Raji (cell line): ENCODE measurements around the gene AJM1.

Source experiments
- POLR2A ChIP-seq: IDR thresholded peaks from 2 replicates; pipeline ENCODE4 v1.6.1; 2011; ENCODE audit warnings: low read depth, low read length, control low read depth; ENCODE audit not compliant: insufficient read depth

AJM1 gene

GRCh38 chr9:136825295-136826187 is 16.7 kb upstream of the AJM1 start:
- no peak for TF ChIP-seq POLR2A

GRCh38 chr9:136826188-136826541 is 16.1 kb upstream of the AJM1 start:
- TF ChIP-seq POLR2A = no peak

- TF ChIP-seq POLR2A = no peak
Observed at GRCh38 chr9:136826703-136827582, 15.3 kb upstream of the AJM1 start.

- no peak for TF ChIP-seq POLR2A
Observed at GRCh38 chr9:136827794-136828473, 14.3 kb upstream of the AJM1 start.

- no peak for TF ChIP-seq POLR2A
Observed at GRCh38 chr9:136828474-136829140, 13.7 kb upstream of the AJM1 start.

GRCh38 chr9:136829412-136829811 is 12.9 kb upstream of the AJM1 start:
- no peak for TF ChIP-seq POLR2A

GRCh38 chr9:136829981-136830885 is 12.0 kb upstream of the AJM1 start:
- no peak for TF ChIP-seq POLR2A

GRCh38 chr9:136831002-136831719 is 11.1 kb upstream of the AJM1 start:
- no peak for TF ChIP-seq POLR2A

GRCh38 chr9:136831720-136832104 is 10.6 kb upstream of the AJM1 start:
- TF ChIP-seq POLR2A = no peak

- no peak for TF ChIP-seq POLR2A
Observed at GRCh38 chr9:136832581-136832980, 9.7 kb upstream of the AJM1 start.

- no peak for TF ChIP-seq POLR2A
Observed at GRCh38 chr9:136835162-136835931, 6.9 kb upstream of the AJM1 start.
